Stimulated activated CD4-positive, alpha-beta T cell treated with anti-CD3 and anti-CD28 coated beads, Interleukin-1b, Interleukin-23, amount 100 ng/mL, for 4 hours (primary cell): ENCODE data around the gene MYRIP.
"Not testable (repeated sequence)": the region's sequence is repeated elsewhere in the genome, so short reads cannot be mapped to it uniquely, and the experiment has no call there.

ENCODE experiments used
- DNase-seq, 2 donors: peaks; one replicate each; pipeline ENCODE4 v3.0.0-alpha.2; 2020; ENCODE audit warnings: low read depth in 2 of 2

The MYRIP gene

DNA sequence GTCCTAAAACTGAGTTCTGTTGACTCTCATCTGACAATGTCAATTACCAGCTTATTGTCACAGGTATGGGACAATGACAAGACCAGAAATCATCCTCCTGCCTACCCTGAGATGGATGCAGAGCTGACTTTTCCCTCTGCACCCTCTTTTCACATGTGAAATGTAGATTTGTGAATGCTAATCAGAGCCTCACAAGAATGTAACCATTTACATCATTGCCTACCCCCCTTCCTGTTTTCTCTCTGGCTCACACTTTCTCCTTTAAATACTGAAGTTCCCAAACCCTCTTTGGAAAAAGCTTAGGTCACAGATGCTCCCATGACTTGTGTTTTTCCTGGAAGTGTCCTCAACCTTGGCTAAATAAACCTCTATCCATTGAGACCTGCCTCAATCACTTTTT lies 228.2 kb downstream of the MYRIP start:
- DNase-seq, result no peak

DNA sequence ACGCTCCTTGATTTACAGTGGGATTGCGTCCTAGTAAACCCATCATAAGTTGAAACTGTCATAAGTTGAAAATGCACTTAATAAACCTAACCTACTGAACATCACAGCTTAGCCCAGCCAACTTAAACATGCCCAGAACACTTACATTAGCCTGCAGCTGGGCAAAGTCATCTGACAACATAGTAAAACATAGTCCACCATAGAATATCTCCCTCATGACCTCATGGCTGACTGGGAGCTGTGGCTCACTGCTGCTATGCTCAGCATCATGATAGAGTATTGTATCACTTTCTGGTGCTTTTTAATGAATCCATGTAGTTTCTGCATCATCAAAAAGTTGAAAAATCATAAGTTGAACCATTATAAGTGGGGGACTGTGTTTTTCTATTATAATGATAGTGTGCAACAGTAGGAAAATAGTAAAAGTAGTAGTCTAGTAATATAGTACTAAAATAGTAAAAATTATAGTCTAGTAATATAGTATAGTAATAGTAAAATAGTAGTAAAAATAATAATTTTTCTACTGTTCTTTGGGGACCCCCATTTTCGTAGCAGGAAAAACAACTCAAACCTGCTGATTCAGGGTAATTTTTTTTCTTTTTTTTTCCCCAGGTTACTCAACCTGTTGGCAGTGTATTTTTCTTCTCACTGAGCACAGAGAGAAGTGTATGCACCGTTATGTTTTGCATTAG lies 233.5 kb downstream of the MYRIP start:
- no peak for DNase-seq

DNA sequence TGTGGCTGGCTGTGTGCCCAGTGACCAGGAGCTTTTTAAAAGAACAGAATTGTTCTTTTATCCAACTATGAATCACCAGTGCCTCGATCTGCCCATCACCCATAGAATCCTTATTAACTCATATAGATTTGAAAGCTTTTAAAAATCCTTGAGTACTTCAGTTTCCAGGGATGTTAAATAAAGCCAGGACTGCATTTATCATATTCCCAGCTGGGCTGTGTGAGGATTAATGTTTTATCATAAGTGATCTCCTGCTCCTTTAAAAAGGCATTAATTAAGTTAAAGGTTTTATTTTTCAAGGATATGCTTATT lies 234.0 kb downstream of the MYRIP start:
- DNase-seq, result no peak

GRCh38 chr3:40044487-40044886 lies 235.1 kb downstream of the MYRIP start:
- no peak for DNase-seq

GRCh38 chr3:40045051-40045450 lies 235.6 kb downstream of the MYRIP start:
- no peak for DNase-seq

- no peak for DNase-seq
Measured at GRCh38 chr3:40046149-40046548, 236.7 kb downstream of the MYRIP start.

DNA sequence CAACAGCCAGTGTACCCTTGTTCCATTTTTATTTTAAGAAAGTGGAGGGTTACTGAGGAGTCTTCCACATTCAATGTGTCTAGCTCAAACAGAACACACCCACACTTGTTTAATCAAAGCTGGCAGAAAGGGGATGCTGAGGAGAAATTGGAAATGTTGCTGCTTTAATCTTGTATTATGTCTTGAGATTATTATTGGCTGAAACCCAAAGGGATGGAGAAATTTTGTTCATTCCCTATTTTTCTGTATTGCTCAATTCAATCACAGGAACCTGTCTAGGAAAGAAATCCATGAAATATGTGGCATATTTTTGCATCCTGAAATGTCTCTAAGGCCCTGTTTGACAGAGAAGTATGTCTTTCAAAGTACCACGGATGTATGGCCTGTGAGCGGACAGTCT lies 238.0 kb downstream of the MYRIP start:
- DNase-seq, result no peak

- DNase-seq, result no peak
Measured at GRCh38 chr3:40053663-40054062, 244.3 kb downstream of the MYRIP start.

- DNase-seq, result no peak
Measured at GRCh38 chr3:40054568-40055222, 245.3 kb downstream of the MYRIP start.

- DNase-seq, result no peak
Measured at GRCh38 chr3:40055361-40055760, 246.0 kb downstream of the MYRIP start.

- no peak for DNase-seq
Measured at GRCh38 chr3:40055956-40056355, 246.5 kb downstream of the MYRIP start.

DNA sequence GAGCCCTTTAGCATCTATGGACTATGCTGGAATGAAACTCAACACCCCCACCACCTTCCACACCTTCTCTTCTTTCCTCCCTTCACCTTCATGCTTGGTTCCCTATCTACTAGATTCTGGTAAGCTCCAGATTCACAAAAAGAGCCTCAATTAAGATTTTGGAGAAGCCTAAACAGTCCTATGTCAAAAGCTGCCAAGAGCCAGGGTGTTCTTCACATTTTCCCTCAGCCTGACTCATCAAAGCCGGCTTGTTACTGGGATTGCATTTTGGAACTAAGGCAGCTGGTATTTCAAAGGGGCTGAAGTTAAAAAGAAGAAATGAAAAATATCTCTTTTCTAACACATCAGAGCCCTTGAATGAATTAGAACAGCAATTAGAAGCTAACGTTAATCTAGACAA lies 247.7 kb downstream of the MYRIP start:
- no peak for DNase-seq

DNA sequence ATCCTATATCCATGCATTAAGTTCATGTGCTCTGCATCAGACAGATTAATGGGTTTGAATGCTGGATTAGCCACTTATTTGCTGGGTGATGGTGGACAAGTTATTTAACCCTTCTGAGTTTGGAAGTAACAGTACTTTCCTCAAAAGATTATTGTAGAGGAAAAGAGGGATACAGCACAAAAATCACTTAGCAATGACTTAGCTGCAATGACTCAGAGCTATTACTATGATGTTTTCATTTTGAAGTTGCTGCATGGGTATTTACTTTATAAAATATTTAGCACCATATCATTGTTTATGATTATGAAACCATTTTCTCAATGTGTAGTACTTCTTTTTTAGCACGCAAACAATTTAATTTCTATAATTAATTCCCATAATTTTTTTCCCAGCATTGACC lies 248.4 kb downstream of the MYRIP start:
- no peak for DNase-seq

GRCh38 chr3:40068636-40069035 lies 259.2 kb downstream of the MYRIP start:
- no peak for DNase-seq

- DNase-seq, result no peak
Measured at GRCh38 chr3:40070816-40071215, 261.4 kb downstream of the MYRIP start.

DNA sequence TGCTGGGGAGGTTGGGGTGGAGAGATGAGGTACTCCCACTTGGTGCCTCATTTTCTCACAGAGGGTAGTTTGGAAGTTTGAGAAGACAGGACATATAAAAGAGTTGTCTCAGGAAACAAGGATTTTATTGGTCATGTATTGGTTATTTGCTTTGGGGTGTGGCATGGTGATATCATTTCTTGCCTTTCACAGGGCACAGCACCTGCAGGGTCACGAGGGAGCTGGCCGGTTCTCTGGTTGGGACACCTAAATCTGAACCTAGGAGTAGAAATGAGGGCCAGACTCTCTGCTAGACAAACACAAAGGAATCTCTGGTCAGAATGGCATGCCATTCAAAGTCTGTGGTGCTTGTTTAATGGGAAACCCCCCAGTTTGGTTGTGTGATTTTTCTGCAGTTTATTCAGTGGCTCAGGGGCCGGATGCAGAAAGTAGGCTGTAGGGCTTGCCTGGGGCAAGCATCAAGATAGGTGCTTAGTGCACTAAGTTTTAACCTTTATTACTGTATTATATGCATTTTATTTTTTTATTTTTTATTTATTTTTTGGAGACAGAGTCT lies 262.4 kb downstream of the MYRIP start:
- DNase-seq, result no peak

- DNase-seq, result no peak
Measured at GRCh38 chr3:40073310-40074007, 264.1 kb downstream of the MYRIP start.

- DNase-seq, result not testable (repeated sequence)
Measured at GRCh38 chr3:40077139-40077538, 267.7 kb downstream of the MYRIP start.

- DNase-seq, result not testable (repeated sequence)
Measured at GRCh38 chr3:40077828-40078492, 268.6 kb downstream of the MYRIP start.

DNA sequence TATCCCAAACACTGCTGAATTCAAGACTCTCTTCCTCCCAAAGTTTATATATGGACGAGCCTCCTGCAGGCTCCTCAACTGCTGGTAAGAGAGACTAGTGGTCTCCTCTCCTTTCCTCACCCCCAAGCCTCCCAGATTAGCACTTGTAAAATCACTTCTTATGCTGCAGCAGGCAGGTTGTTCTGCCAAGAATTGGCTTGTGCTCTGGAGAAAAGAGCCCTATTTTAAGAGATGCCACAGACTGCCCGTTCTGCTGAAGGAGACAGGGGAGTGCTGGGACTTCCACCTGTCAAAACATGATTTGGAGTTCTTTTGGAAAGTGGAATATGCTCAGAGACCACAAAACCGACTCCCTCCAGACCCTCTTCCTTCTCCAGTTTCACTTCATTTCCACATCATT lies 269.2 kb downstream of the MYRIP start:
- DNase-seq, result no peak

GRCh38 chr3:40079203-40079846 lies 269.9 kb downstream of the MYRIP start:
- DNase-seq, result no peak

DNA sequence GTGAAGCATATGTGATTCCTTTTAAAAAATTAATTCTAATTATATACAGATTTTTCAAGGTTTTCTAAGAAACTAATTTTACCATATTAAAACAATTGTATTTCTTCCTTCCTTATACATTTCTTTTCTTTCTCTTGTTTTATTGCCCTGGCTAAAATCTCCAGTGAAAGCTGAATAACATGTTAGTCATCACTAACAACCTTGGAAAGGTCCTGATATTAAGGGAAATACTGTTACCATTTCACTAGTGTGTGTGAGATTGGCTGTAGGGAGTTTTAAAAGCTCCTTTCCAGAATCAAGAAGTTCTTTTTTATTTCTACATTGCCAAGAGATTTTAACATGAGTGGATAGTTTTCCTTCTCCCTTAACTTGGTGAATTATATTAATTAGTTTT lies 270.4 kb downstream of the MYRIP start:
- no peak for DNase-seq
